ENCODE data around the gene NYAP1.
A peak's percentile ranks its signal among the peaks of the same experiment; 100 is the strongest.

DNA sequence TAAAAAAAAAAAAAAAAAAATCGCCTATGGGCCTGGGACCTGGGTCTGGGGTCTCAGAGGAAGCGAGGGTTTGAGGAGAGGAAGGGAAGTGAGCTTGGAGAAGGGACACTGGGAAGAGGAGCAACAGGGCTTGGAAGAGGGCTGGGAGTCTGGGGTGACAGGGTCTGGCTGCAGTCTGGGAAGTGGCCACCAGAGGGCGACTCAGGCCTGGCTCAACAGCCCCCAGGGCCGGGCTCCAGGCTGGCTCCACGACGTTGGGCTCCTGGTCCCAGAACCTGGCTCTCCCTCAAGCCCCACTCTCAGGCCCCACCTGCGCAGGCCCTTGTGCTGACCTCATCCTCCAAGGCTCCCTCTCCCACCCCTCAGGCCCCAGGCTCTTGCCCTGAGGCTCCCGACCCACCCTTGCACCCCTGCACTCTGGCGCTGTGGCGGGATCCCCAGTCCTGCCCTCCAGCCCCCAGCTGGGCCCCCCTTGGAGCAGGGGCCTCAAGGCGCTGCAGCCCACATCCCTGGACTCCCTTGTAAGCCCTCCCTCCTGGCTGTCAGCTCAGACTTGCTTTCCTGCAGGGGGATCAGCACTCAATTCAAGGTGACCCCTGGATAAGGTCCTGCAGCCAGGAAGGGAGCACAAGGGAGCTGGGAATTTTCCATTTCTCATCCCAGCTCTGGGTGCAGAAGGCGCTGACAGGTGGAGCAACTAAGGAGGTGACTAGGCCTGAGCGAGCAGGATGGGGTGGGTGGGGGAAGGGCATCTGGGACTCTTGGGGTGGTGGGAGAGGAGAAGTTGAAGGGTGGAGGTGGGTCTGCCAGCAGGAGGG, 14.3 kb upstream of the NYAP1 start:
- TF ChIP-seq, protein P1, sequence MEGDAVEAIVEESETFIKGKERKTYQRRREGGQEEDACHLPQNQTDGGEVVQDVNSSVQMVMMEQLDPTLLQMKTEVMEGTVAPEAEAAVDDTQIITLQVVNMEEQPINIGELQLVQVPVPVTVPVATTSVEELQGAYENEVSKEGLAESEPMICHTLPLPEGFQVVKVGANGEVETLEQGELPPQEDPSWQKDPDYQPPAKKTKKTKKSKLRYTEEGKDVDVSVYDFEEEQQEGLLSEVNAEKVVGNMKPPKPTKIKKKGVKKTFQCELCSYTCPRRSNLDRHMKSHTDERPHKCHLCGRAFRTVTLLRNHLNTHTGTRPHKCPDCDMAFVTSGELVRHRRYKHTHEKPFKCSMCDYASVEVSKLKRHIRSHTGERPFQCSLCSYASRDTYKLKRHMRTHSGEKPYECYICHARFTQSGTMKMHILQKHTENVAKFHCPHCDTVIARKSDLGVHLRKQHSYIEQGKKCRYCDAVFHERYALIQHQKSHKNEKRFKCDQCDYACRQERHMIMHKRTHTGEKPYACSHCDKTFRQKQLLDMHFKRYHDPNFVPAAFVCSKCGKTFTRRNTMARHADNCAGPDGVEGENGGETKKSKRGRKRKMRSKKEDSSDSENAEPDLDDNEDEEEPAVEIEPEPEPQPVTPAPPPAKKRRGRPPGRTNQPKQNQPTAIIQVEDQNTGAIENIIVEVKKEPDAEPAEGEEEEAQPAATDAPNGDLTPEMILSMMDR (IDR thresholded peaks at IDR 0.05): peak in 1 of 3 donors; percentile 72
- no peak for TF ChIP-seq POLR2A (IDR thresholded peaks at IDR 0.05)

All from lower leg skin (tissue), 3 donors.